OCI-LY7 (cell line): ENCODE measurements around the gene ZSCAN25. TPM values are rescaled to one million over a fixed set of nuclear protein-coding genes. Genes with fewer than 3 reads are reported as not detected.

Source experiments
- BruUV-seq: library from RNA; stranded (reverse); fragments of 400-500 nt; replicated peaks from 2 replicates; lab custom pipeline; 2021; lab: Mats Ljungman, UMichigan
- CTCF ChIA-PET: fragments of 300-600 bp; sonication (Branson Sonifier 250); formaldehyde crosslinking; loops from one replicate; lab custom pipeline; 2022; ENCODE audit warnings: antibody characterized with exemption; ENCODE audit not compliant: unreplicated experiment; lab: Charles Lee
- POLR2A ChIA-PET: fragments of 300-600 bp; sonication (Branson Sonifier 250); formaldehyde crosslinking; loops from one replicate; lab custom pipeline; 2022; ENCODE audit warnings: antibody characterized with exemption; lab: Charles Lee
- DNase-seq: peaks from one replicate; pipeline ENCODE4 v3.0.0-alpha.2; 2015; ENCODE audit warnings: low spot score
- H2AFZ ChIP-seq: fragments of 200-600 bp; sonication (generic), shearing (Covaris generic); 2 replicates; pipeline ENCODE4 v1.6.1; 2014; ENCODE audit warnings: mild to moderate bottlenecking, antibody characterized with exemption, low read length, moderate library complexity
- H3K27ac ChIP-seq: fragments of 200-600 bp; sonication (generic); 2 replicates; pipeline ENCODE4 v1.5.1; 2014; ENCODE audit warnings: mixed run types, low read depth, mild to moderate bottlenecking, moderate library complexity, low read length, inconsistent platforms; ENCODE audit not compliant: poor library complexity, severe bottlenecking
- H3K36me3 ChIP-seq: fragments of 200-600 bp; sonication (generic); 2 replicates; pipeline ENCODE4 v1.6.1; 2014; ENCODE audit warnings: mild to moderate bottlenecking, antibody characterized with exemption, low read length, moderate library complexity, mixed read lengths; ENCODE audit not compliant: insufficient read depth
- H3K4me1 ChIP-seq: fragments of 200-600 bp; sonication (generic); 2 replicates; pipeline ENCODE4 v1.5.1; 2014; ENCODE audit warnings: mild to moderate bottlenecking, low read length; ENCODE audit not compliant: insufficient read depth, poor library complexity, severe bottlenecking
- H3K4me2 ChIP-seq: fragments of 200-600 bp; sonication (generic); 2 replicates; pipeline ENCODE4 v1.6.1; 2014; ENCODE audit warnings: mild to moderate bottlenecking, low read length
- H3K4me3 ChIP-seq: fragments of 200-600 bp; sonication (generic); 2 replicates; pipeline ENCODE4 v1.5.1; 2014; ENCODE audit warnings: mild to moderate bottlenecking, low read depth, low read length; ENCODE audit not compliant: poor library complexity, severe bottlenecking
- H3K79me2 ChIP-seq: fragments of 200-600 bp; sonication (generic); 2 replicates; pipeline ENCODE4 v1.6.1; 2016; ENCODE audit warnings: low read depth, mild to moderate bottlenecking, low read length, moderate library complexity, mixed read lengths; ENCODE audit not compliant: insufficient read depth
- H3K9me2 ChIP-seq: fragments of 200-600 bp; sonication (generic); 2 replicates; pipeline ENCODE4 v1.6.1; 2016; ENCODE audit warnings: mild to moderate bottlenecking, low read length, mixed read lengths; ENCODE audit not compliant: insufficient read depth
- H3K9me3 ChIP-seq: fragments of 200-600 bp; sonication (generic); 2 replicates; pipeline ENCODE4 v1.6.1; 2014; ENCODE audit warnings: mild to moderate bottlenecking, mixed run types, low read length, mixed read lengths
- H4K20me1 ChIP-seq: fragments of 200-600 bp; sonication (generic); 2 replicates; pipeline ENCODE4 v1.6.1; 2014; ENCODE audit warnings: mild to moderate bottlenecking, antibody characterized with exemption, low read length, moderate library complexity, mixed read lengths; ENCODE audit not compliant: insufficient read depth
- EZH2phosphoT487 ChIP-seq: fragments of 200-600 bp; sonication (generic); IDR thresholded peaks from 2 replicates; pipeline ENCODE4 v1.6.1; 2018; ENCODE audit warnings: low read depth, borderline replicate concordance, mild to moderate bottlenecking, mixed run types, antibody characterized with exemption, low read length, moderate library complexity, mixed read lengths
- intact Hi-C: fragments of 100-400 bp; cut with micrococcal nuclease; formaldehyde crosslinking; loops from one replicate; pipeline ENCODE4 v1.10.0; 2022; ENCODE audit not compliant: unreplicated experiment
- total RNA-seq, 2 experiments: library from RNA; depleted of rRNA in 1 of 2; stranded (reverse); fragments of >200 nt in 1 of 2; shearing (Covaris generic) in 1 of 2; gene quantifications; 2 replicates each; pipeline ENCODE4 v1.2.3, GENCODE V29; 2014 to 2022
- TF ChIP-seq, protein P1 (sequence below): fragments of 200-600 bp; sonication (generic); conservative IDR thresholded peaks from 2 replicates; pipeline ENCODE4 v1.5.1; 2014; ENCODE audit warnings: mild to moderate bottlenecking, antibody characterized with exemption, low read length, moderate library complexity, mixed read lengths

The ZSCAN25 gene
- total RNA-seq, 2 experiments from 2014 or later: 12.0 to 14.3 TPM

DNA sequence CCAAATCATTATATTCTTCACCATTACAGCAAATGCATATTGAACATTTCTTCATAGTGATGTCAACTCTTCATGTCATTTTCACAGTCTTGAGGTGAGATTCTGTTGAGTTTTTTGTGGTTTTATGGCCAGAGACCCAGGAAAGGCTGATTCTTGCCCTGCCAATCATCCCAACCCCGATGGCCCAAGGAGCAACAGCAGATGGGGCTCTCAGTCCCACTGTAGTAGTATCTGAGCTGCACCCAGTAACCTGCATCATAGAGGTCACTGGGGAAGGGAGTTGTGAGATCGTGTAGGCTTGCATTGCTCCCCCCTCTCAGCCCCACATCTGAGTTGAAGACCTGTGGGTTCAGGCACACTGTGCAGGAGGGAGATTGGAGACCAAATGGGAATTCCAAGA lies 26.7 kb downstream of the ZSCAN25 start:
- Histone ChIP-seq H4K20me1 (no peaks in the 10 kb centered on the region), H3K9me3 (no peaks in the 10 kb centered on the region), H3K9me2 (no peaks in the 10 kb centered on the region), H3K36me3 (no peaks in the 10 kb centered on the region), H2AFZ (no peak overlapping the region), H3K27ac (no peak overlapping the region), H3K4me3 (no peak overlapping the region), H3K79me2 (no peaks in the 10 kb centered on the region), H3K4me2 (no peak overlapping the region), H3K4me1 (no peaks in the 10 kb centered on the region)
- intact Hi-C loops: no loop called here
- no TSS peak for BruUV-seq
- no peak for DNase-seq
- CTCF ChIA-PET: no interaction called here
- POLR2A ChIA-PET: no interaction called here
- TF ChIP-seq, protein P1, sequence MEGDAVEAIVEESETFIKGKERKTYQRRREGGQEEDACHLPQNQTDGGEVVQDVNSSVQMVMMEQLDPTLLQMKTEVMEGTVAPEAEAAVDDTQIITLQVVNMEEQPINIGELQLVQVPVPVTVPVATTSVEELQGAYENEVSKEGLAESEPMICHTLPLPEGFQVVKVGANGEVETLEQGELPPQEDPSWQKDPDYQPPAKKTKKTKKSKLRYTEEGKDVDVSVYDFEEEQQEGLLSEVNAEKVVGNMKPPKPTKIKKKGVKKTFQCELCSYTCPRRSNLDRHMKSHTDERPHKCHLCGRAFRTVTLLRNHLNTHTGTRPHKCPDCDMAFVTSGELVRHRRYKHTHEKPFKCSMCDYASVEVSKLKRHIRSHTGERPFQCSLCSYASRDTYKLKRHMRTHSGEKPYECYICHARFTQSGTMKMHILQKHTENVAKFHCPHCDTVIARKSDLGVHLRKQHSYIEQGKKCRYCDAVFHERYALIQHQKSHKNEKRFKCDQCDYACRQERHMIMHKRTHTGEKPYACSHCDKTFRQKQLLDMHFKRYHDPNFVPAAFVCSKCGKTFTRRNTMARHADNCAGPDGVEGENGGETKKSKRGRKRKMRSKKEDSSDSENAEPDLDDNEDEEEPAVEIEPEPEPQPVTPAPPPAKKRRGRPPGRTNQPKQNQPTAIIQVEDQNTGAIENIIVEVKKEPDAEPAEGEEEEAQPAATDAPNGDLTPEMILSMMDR: no peak
- TF ChIP-seq EZH2phosphoT487: no peak

DNA sequence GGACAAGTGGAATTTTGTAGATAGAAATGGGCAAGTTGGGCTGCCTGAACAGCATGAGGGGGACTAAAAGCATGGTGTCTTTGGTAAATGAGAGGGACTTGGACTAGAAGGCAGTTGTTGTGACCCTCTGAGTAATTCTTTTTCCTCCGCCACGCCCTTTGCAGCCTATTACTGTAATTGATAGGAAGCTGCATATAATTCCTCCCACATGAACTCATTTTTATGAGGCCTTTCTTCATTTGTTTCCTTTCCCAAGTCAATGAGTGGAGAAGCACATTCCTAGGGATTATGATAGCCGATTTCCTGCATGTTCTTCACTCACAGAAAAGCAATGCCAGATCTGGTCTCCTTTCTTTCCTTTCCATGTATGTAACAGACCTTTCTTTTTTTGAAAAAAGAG lies 27.7 kb downstream of the ZSCAN25 start:
- no peaks in the 10 kb centered on the region for H3K36me3 ChIP-seq
- no peaks in the 10 kb centered on the region for H3K9me2 ChIP-seq
- TF ChIP-seq EZH2phosphoT487: no peak
- TF ChIP-seq, protein P1: no peak
- H3K4me2 ChIP-seq: no peak overlapping the region
- no peak overlapping the region for H3K4me3 ChIP-seq
- no peaks in the 10 kb centered on the region for H3K79me2 ChIP-seq
- ChIA-PET CTCF (no interaction called here), POLR2A (no interaction called here)
- no peak overlapping the region for H2AFZ ChIP-seq
- H3K9me3 ChIP-seq: no peaks in the 10 kb centered on the region
- H4K20me1 ChIP-seq: no peaks in the 10 kb centered on the region
- H3K27ac ChIP-seq: no peak overlapping the region
- no TSS peak for BruUV-seq
- no peak for DNase-seq
- intact Hi-C loops: no loop called here
- no peaks in the 10 kb centered on the region for H3K4me1 ChIP-seq

- no peak for DNase-seq
- POLR2A ChIA-PET: interaction anchor here (1.5 kb wide), 1 partner anchor 12 kb away, joined by 6 read pairs; no protein-coding TSS in a partner anchor
These were observed 28.8 kb downstream of the ZSCAN25 start for GRCh38 chr7:99645590-99645989.

More at GRCh38 chr7:99645590-99645989, 28.8 kb downstream of the ZSCAN25 start:
- Histone ChIP-seq H3K9me3 (no peaks in the 10 kb centered on the region), H3K27ac (no peak overlapping the region), H3K4me1 (no peaks in the 10 kb centered on the region), H3K4me3 (no peak overlapping the region), H3K79me2 (no peaks in the 10 kb centered on the region), H2AFZ (no peak overlapping the region), H4K20me1 (no peaks in the 10 kb centered on the region), H3K4me2 (no peak overlapping the region), H3K36me3 (no peaks in the 10 kb centered on the region), H3K9me2 (no peaks in the 10 kb centered on the region)
- BruUV-seq: no TSS peak
- TF ChIP-seq EZH2phosphoT487: no peak
- TF ChIP-seq, protein P1: no peak
- CTCF ChIA-PET: no interaction called here
- intact Hi-C loops: no loop called here
